Nephron (organoid): ENCODE data around the gene CUL3.
"Not testable (repeated sequence)": the region's sequence is repeated elsewhere in the genome, so short reads cannot be mapped to it uniquely, and the experiment has no call there.

Experiments used
- H3K27ac Mint-ChIP-seq, 3 experiments: 2 replicates each; pipeline ENCODE4 v1.8.0; 2020; ENCODE audit warnings: mixed read lengths in 3 of 3, mild to moderate bottlenecking in 2 of 3, moderate library complexity in 1 of 3
- H3K27me3 Mint-ChIP-seq: 2 replicates; pipeline ENCODE4 v1.8.0; 2021; ENCODE audit warnings: low read depth, mild to moderate bottlenecking, moderate library complexity, mixed read lengths
- H3K36me3 Mint-ChIP-seq: 2 replicates; pipeline ENCODE4 v1.8.0; 2020; ENCODE audit warnings: low read depth, mixed read lengths
- H3K4me1 Mint-ChIP-seq: 2 replicates; pipeline ENCODE4 v1.8.0; 2020; ENCODE audit warnings: mixed read lengths
- H3K4me3 Mint-ChIP-seq, 3 experiments: 2 replicates each; pipeline ENCODE4 v1.8.0; 2020; ENCODE audit warnings: mild to moderate bottlenecking in 3 of 3, mixed read lengths in 3 of 3, moderate library complexity in 2 of 3
- H3K9me3 Mint-ChIP-seq: 2 replicates; pipeline ENCODE4 v1.8.0; 2020; ENCODE audit warnings: mixed read lengths
- TF ChIP-seq, protein P1 (sequence below), 3 experiments: fragments of 200-600 bp; sonication (generic); IDR thresholded peaks; one replicate each; pipeline ENCODE4 v1.5.0; 2021; ENCODE audit warnings: antibody characterized with exemption in 3 of 3; ENCODE audit not compliant: unreplicated experiment in 3 of 3

The CUL3 gene

DNA sequence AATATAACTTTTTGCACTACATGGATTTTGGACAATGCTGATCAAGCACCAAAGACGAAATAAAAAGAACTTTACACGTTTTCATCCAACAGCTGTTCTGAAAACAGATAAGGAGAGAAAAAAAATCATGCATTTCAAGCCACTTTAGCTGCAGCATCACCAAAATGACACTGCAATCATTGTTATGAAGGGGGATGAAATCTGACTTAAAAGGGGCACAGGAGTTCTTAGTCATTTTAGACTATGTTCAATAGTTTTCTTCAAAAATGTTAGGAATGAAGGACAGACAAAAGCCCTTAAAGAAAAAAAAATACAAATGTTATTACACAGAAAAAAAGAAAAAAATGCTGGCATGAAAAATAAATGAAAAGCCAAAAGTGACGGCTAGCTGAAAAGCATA is 71.2 kb downstream of the CUL3 start:
- peak overlapping the region in 1 of 3 experiments; percentile 54 for H3K27ac Mint-ChIP-seq
- peaks cover 43% of the 10 kb centered on the region for H3K36me3 Mint-ChIP-seq
- TF ChIP-seq, protein P1, sequence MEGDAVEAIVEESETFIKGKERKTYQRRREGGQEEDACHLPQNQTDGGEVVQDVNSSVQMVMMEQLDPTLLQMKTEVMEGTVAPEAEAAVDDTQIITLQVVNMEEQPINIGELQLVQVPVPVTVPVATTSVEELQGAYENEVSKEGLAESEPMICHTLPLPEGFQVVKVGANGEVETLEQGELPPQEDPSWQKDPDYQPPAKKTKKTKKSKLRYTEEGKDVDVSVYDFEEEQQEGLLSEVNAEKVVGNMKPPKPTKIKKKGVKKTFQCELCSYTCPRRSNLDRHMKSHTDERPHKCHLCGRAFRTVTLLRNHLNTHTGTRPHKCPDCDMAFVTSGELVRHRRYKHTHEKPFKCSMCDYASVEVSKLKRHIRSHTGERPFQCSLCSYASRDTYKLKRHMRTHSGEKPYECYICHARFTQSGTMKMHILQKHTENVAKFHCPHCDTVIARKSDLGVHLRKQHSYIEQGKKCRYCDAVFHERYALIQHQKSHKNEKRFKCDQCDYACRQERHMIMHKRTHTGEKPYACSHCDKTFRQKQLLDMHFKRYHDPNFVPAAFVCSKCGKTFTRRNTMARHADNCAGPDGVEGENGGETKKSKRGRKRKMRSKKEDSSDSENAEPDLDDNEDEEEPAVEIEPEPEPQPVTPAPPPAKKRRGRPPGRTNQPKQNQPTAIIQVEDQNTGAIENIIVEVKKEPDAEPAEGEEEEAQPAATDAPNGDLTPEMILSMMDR (IDR thresholded peaks at IDR 0.05; ENCODE audit: unreplicated experiment in 3 of 3): no peak
- H3K27me3 Mint-ChIP-seq: no peaks in the 10 kb centered on the region
- no peaks in the 10 kb centered on the region for H3K9me3 Mint-ChIP-seq
- H3K4me3 Mint-ChIP-seq: no peak overlapping the region
- H3K4me1 Mint-ChIP-seq: peaks cover 8% of the 10 kb centered on the region

DNA sequence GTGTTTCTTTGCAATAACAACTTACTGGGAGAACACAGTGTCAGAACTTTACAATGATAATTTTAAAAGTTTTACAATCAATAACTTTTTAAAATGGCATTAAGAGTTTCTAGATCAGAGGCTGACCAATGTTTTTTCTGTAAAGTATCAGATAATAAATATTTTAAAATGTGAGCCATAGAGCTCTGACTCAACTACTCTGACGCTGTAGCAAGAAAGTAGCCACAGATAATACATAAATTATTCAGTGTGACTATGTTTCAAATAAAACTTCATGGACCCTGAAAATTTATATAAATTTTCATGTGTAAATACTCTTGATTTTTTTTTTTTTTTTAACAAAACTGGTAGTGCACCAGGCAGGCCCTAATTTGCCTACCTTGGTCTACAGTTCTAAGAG is 77.4 kb downstream of the CUL3 start:
- H3K36me3 Mint-ChIP-seq: peaks cover 55% of the 10 kb centered on the region
- TF ChIP-seq, protein P1 (IDR thresholded peaks at IDR 0.05; ENCODE audit: unreplicated experiment in 3 of 3): no peak
- H3K27ac Mint-ChIP-seq: no peak overlapping the region
- no peaks in the 10 kb centered on the region for H3K27me3 Mint-ChIP-seq
- no peaks in the 10 kb centered on the region for H3K9me3 Mint-ChIP-seq
- H3K4me1 Mint-ChIP-seq: no peaks in the 10 kb centered on the region
- H3K4me3 Mint-ChIP-seq: no peak overlapping the region

DNA sequence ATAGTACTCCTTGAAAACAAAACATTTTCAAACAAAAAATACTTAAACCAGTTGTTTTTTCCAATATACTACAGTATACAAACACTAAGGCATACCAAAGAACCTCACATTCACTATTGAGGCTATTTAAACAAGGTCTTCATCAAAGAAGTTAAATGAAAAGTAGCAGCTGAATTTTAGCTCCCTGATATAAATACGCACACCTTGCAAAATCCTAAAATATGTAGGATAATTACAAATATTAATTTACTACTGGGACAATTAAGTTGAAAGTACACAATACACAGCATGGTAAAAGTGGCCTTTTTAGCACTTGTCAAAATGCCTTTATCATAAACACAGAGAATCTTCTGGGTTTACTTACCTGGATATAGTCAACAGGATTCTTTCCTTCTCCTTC is 78.7 kb downstream of the CUL3 start:
- Mint-ChIP-seq H3K4me1 (no peaks in the 10 kb centered on the region), H3K4me3 (no peak overlapping the region), H3K36me3 (peaks cover 61% of the 10 kb centered on the region), H3K27ac (no peak overlapping the region), H3K27me3 (no peaks in the 10 kb centered on the region), H3K9me3 (no peaks in the 10 kb centered on the region)
- TF ChIP-seq, protein P1 (IDR thresholded peaks at IDR 0.05; ENCODE audit: unreplicated experiment in 3 of 3): no peak

DNA sequence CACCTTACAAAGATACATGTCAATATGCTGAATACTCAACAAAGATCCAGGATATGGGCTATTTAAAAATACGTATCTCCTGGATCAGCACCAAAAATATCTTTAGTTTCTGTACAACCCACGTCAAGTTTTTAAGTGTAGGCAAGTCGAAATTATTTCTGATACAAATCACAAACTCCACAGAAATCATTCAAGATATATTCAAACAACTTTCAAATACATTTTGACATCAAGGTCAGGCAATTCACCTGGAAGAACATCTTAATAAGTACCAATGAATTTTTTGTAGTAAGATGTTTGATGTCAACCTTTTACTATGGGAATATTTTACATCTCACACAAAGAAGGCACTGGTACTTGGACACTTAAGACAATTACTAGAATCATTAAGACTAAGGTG is 86.2 kb downstream of the CUL3 start:
- TF ChIP-seq, protein P1 (IDR thresholded peaks at IDR 0.05; ENCODE audit: unreplicated experiment in 3 of 3): no peak
- peaks cover 74% of the 10 kb centered on the region for H3K36me3 Mint-ChIP-seq
- no peaks in the 10 kb centered on the region for H3K4me1 Mint-ChIP-seq
- no peaks in the 10 kb centered on the region for H3K9me3 Mint-ChIP-seq
- no peak overlapping the region for H3K4me3 Mint-ChIP-seq
- H3K27me3 Mint-ChIP-seq: no peaks in the 10 kb centered on the region
- no peak overlapping the region for H3K27ac Mint-ChIP-seq

DNA sequence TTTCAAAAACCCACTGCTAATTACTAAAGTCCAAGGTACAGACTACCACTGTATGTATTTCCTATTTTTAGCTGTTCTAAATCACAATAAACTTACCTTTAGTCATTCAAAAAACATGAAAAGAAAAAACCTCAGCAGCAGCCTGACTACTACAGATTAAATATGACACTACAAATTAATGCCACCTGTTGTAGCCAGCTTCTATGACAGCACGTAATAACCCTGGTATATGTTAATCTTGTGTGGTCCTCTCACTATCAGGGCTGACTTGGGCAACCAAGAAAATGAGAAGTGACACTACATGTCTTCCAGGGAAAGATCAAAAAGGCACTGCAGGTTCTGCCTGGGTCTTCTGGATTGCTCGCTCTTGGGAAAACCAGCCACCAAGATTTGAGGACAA is 92.6 kb downstream of the CUL3 start:
- no peak overlapping the region for H3K4me3 Mint-ChIP-seq
- peaks cover 28% of the 10 kb centered on the region for H3K9me3 Mint-ChIP-seq
- H3K4me1 Mint-ChIP-seq: no peaks in the 10 kb centered on the region
- TF ChIP-seq, protein P1 (IDR thresholded peaks at IDR 0.05; ENCODE audit: unreplicated experiment in 3 of 3): no peak
- no peaks in the 10 kb centered on the region for H3K27me3 Mint-ChIP-seq
- H3K36me3 Mint-ChIP-seq: peaks cover 83% of the 10 kb centered on the region
- H3K27ac Mint-ChIP-seq: peak overlapping the region in 1 of 3 experiments; percentile 42

DNA sequence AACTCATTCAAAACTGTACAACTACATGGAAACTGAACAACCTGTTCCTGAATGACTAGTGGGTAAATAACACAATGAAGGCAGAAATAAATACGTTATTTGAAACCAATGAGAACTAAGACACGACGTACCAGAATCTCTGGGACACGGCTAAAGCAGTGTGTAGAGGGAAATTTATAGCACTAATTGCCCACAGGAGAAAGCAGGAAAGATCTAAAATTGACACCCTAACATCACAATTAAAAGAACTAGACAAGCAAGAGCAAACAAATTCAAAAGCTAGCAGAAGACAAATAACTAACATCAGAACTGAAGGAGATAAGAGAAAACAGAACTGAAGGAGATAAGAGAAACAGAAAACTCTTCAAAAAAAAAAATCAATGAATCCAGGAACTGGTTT is 97.2 kb downstream of the CUL3 start:
- not testable (repeated sequence) for H3K27ac Mint-ChIP-seq, H3K4me3 Mint-ChIP-seq, H3K27me3 Mint-ChIP-seq, H3K4me1 Mint-ChIP-seq
- Mint-ChIP-seq H3K9me3 (peaks cover 42% of the 10 kb centered on the region), H3K36me3 (peaks cover 89% of the 10 kb centered on the region)

DNA sequence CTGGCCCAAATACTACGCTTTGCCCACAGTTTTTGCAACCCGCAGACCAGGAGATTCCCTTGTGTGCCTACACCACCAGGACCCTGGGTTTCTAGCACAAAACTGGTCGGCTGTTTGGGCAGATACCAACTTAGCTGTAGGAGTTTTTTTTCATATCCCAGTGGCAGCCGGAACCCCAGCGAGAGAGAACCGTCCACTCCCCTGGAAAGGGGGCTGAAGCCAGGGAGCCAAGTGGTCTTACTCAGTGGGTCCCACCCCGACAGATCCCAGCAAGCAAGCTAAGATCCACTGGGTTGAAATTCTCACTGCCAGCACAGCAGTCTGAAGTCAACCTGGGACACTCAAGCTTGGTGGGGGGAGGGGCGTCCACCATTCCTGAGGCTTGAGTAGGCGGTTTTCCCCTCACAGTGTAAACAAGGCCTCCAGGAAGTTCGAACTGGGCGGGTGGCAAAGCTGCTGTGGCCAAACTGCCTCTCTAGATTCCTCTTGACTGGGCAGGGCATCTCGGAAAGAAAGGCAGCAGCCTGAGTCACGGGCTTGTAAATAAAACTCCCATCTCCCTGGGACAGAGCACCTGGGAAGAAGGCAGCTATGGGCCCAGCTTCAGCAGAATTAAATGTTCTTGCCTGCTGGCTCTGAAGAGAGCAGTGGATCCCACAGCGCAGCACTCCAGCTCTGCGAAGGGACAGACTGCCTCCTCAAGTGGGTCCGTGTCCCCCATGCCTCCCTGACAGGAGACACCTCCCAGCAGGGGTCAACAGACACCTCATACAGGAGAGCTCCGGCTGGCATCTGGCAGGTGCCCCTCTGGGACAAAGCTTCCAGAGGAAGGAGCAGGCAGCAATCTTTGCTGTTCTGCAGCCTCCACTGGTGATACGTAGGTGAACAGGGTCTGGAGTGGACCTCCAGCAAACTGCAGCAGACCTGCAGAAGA is 99.8 kb downstream of the CUL3 start:
- not testable (repeated sequence) for H3K27me3 Mint-ChIP-seq, H3K4me1 Mint-ChIP-seq, H3K4me3 Mint-ChIP-seq
- Mint-ChIP-seq H3K36me3 (peaks cover 72% of the 10 kb centered on the region), H3K27ac (peak overlapping the region in 1 of 3 experiments; percentile 76), H3K9me3 (peaks cover 41% of the 10 kb centered on the region)
